Mesenchymal stem cell (in vitro differentiated cells and primary cell): ENCODE measurements around the gene NTRK2.

Source experiments
- DNase-seq: peaks from one replicate; pipeline ENCODE4 v3.0.0-alpha.2; 2013
- H2AFZ ChIP-seq: one replicate; pipeline ENCODE4 v1.6.1; 2013; ENCODE audit warnings: low read depth, mild to moderate bottlenecking, control low read depth, inconsistent platforms, low read length, moderate library complexity
- H2AK5ac ChIP-seq: 2 replicates; pipeline ENCODE4 v1.6.1; 2013; ENCODE audit warnings: low read length, moderate library complexity, mild to moderate bottlenecking, inconsistent platforms; ENCODE audit not compliant: severe bottlenecking
- H2BK120ac ChIP-seq: one replicate; pipeline ENCODE4 v1.6.1; 2013; ENCODE audit warnings: low read depth, mild to moderate bottlenecking, inconsistent platforms, low read length, moderate library complexity
- H2BK12ac ChIP-seq, 2 experiments: one replicate each; pipeline ENCODE4 v1.6.1; 2013; ENCODE audit warnings: inconsistent platforms in 2 of 2, low read length in 2 of 2, mild to moderate bottlenecking in 2 of 2, moderate library complexity in 2 of 2, control low read depth in 1 of 2
- H2BK15ac ChIP-seq: one replicate; pipeline ENCODE4 v1.6.1; 2013; ENCODE audit warnings: mild to moderate bottlenecking, low read depth, inconsistent platforms; ENCODE audit not compliant: poor library complexity, severe bottlenecking
- H2BK5ac ChIP-seq: 2 replicates; pipeline ENCODE4 v1.6.1; 2013; ENCODE audit warnings: low read depth, mild to moderate bottlenecking, low read length, control low read depth, inconsistent platforms; ENCODE audit not compliant: poor library complexity, severe bottlenecking
- H3K14ac ChIP-seq, 2 experiments: one replicate each; pipeline ENCODE4 v1.6.1; 2013; ENCODE audit warnings: inconsistent platforms in 2 of 2, low read length in 2 of 2, control low read depth in 1 of 2, mild to moderate bottlenecking in 1 of 2, moderate library complexity in 1 of 2
- H3K18ac ChIP-seq, 2 experiments: one replicate each; pipeline ENCODE4 v1.6.1; 2013; ENCODE audit warnings: inconsistent platforms in 2 of 2, low read length in 2 of 2, control low read depth in 1 of 2, low read depth in 1 of 2, mild to moderate bottlenecking in 1 of 2
- H3K23ac ChIP-seq, 2 experiments: one replicate each; pipeline ENCODE4 v1.6.1; 2013; ENCODE audit warnings: inconsistent platforms in 2 of 2, low read length in 2 of 2, mild to moderate bottlenecking in 2 of 2, moderate library complexity in 2 of 2, control low read depth in 1 of 2
- H3K27ac ChIP-seq: 2 replicates; pipeline ENCODE4 v1.5.1; 2013; ENCODE audit warnings: mild to moderate bottlenecking, moderate library complexity, low read length, control low read depth, inconsistent platforms; ENCODE audit not compliant: poor library complexity, severe bottlenecking
- H3K27me3 ChIP-seq, 2 experiments: 2 replicates each; pipeline versions ENCODE4 v1.6.1 to v1.7.0; 2013; ENCODE audit warnings: low read length in 2 of 2, mild to moderate bottlenecking in 2 of 2, moderate library complexity in 2 of 2, control low read depth in 1 of 2, inconsistent platforms in 1 of 2; ENCODE audit not compliant: control insufficient read depth in 1 of 2, insufficient read depth in 1 of 2
- H3K36me3 ChIP-seq, 2 experiments: 2 replicates each; pipeline versions ENCODE4 v1.6.1 to v1.7.0; 2013; ENCODE audit warnings: low read length in 2 of 2, control low read depth in 1 of 2, inconsistent platforms in 1 of 2, low read depth in 1 of 2, mild to moderate bottlenecking in 1 of 2; ENCODE audit not compliant: insufficient read depth in 2 of 2, control insufficient read depth in 1 of 2
- H3K4ac ChIP-seq, 2 experiments: one replicate each; pipeline ENCODE4 v1.6.1; 2013; ENCODE audit warnings: inconsistent platforms in 2 of 2, low read length in 2 of 2, mild to moderate bottlenecking in 2 of 2, moderate library complexity in 2 of 2, control low read depth in 1 of 2, low read depth in 1 of 2
- H3K4me1 ChIP-seq: 2 replicates; pipeline ENCODE4 v1.6.1; 2013; ENCODE audit warnings: low read depth, low read length, control low read depth; ENCODE audit not compliant: control insufficient read depth, insufficient read depth
- H3K4me2 ChIP-seq: 2 replicates; pipeline ENCODE4 v1.6.1; 2013; ENCODE audit warnings: low read length, mild to moderate bottlenecking, inconsistent platforms; ENCODE audit not compliant: poor library complexity, severe bottlenecking
- H3K4me3 ChIP-seq, 2 experiments: 2 replicates each; pipeline versions ENCODE4 v1.5.1 to v1.7.0; 2013; ENCODE audit warnings: low read length in 2 of 2, mild to moderate bottlenecking in 2 of 2, control low read depth in 1 of 2, low read depth in 1 of 2; ENCODE audit not compliant: insufficient read depth in 1 of 2
- H3K79me1 ChIP-seq: replicated peaks from 2 replicates; pipeline ENCODE4 v1.6.1; 2013; ENCODE audit warnings: mild to moderate bottlenecking, control low read depth, low read length, inconsistent platforms; ENCODE audit not compliant: poor library complexity, severe bottlenecking
- H3K9ac ChIP-seq: 2 replicates; pipeline ENCODE4 v1.7.0; 2013; ENCODE audit warnings: mild to moderate bottlenecking, low read length, moderate library complexity
- H3K9me3 ChIP-seq: 2 replicates; pipeline ENCODE4 v1.7.0; 2013; ENCODE audit warnings: mild to moderate bottlenecking, low read length; ENCODE audit not compliant: control insufficient read depth
- H4K8ac ChIP-seq: one replicate; pipeline ENCODE4 v1.6.1; 2013; ENCODE audit warnings: inconsistent platforms, mild to moderate bottlenecking, low read length, moderate library complexity
- H4K91ac ChIP-seq: one replicate; pipeline ENCODE4 v1.6.1; 2013; ENCODE audit warnings: mild to moderate bottlenecking, low read length, inconsistent platforms
- WGBS: methylation state at CpG from one replicate; pipeline ENCODE4 v1.1.7; 2013; ENCODE audit warnings: mixed read lengths; 5-methylcytosine and 5-hydroxymethylcytosine counted together

Gene NTRK2

GRCh38 chr9:84903963-84904362, 234.4 kb downstream of the NTRK2 start:
- 86% methylated on average over 2 of the region's 2 CpGs for WGBS
- Histone ChIP-seq H2AK5ac (no peak overlapping the region), H4K8ac (no peak overlapping the region), H2AFZ (no peak overlapping the region), H3K4me1 (no peaks in the 10 kb centered on the region), H2BK120ac (no peak overlapping the region), H3K27me3 (peaks cover 0 to 2% of the 10 kb centered on the region in 2 experiments), H4K91ac (no peak overlapping the region), H3K4me2 (no peak overlapping the region), H2BK5ac (no peak overlapping the region), H2BK12ac (no peak overlapping the region), H2BK15ac (no peak overlapping the region), H3K9me3 (no peaks in the 10 kb centered on the region), H3K36me3 (no peaks in the 10 kb centered on the region), H3K4me3 (no peak overlapping the region), H3K18ac (no peak overlapping the region), H3K23ac (no peak overlapping the region), H3K27ac (no peak overlapping the region), H3K4ac (no peak overlapping the region), H3K79me1 (no peaks in the 10 kb centered on the region), H3K9ac (no peak overlapping the region), H3K14ac (no peak overlapping the region)
- no peak for DNase-seq

GRCh38 chr9:84916769-84917168, 247.2 kb downstream of the NTRK2 start:
- Histone ChIP-seq H3K4me3 (no peak overlapping the region), H4K91ac (no peak overlapping the region), H3K27me3 (no peaks in the 10 kb centered on the region), H3K4me2 (no peak overlapping the region), H3K4me1 (no peaks in the 10 kb centered on the region), H2BK5ac (no peak overlapping the region), H2BK15ac (no peak overlapping the region), H4K8ac (no peak overlapping the region), H3K27ac (no peak overlapping the region), H2BK12ac (no peak overlapping the region), H3K9ac (no peak overlapping the region), H3K14ac (no peak overlapping the region), H3K23ac (no peak overlapping the region), H3K4ac (no peak overlapping the region), H2AK5ac (no peak overlapping the region), H2BK120ac (no peak overlapping the region), H3K18ac (no peak overlapping the region), H2AFZ (no peak overlapping the region), H3K36me3 (no peaks in the 10 kb centered on the region), H3K9me3 (no peaks in the 10 kb centered on the region), H3K79me1 (no peaks in the 10 kb centered on the region)
- DNase-seq = no peak
- 100% methylated on average over 1 of the region's 2 CpGs for WGBS

GRCh38 chr9:84917366-84918070, 248.0 kb downstream of the NTRK2 start:
- Histone ChIP-seq H3K4me3 (peak overlapping the region in 1 of 2 experiments; percentile 43), H3K23ac (no peak overlapping the region), H3K4me1 (no peaks in the 10 kb centered on the region), H3K9ac (no peak overlapping the region), H3K27me3 (no peaks in the 10 kb centered on the region), H3K4me2 (no peak overlapping the region), H4K91ac (no peak overlapping the region), H3K79me1 (no peaks in the 10 kb centered on the region), H2AFZ (no peak overlapping the region), H4K8ac (no peak overlapping the region), H3K4ac (no peak overlapping the region), H2AK5ac (no peak overlapping the region), H3K27ac (no peak overlapping the region), H2BK5ac (no peak overlapping the region), H2BK12ac (no peak overlapping the region), H2BK15ac (no peak overlapping the region), H3K36me3 (no peaks in the 10 kb centered on the region), H3K14ac (no peak overlapping the region), H3K18ac (no peak overlapping the region), H3K9me3 (no peaks in the 10 kb centered on the region), H2BK120ac (no peak overlapping the region)
- DNase-seq = no peak
- 62% methylated on average over 7 of the region's 7 CpGs for WGBS

DNA sequence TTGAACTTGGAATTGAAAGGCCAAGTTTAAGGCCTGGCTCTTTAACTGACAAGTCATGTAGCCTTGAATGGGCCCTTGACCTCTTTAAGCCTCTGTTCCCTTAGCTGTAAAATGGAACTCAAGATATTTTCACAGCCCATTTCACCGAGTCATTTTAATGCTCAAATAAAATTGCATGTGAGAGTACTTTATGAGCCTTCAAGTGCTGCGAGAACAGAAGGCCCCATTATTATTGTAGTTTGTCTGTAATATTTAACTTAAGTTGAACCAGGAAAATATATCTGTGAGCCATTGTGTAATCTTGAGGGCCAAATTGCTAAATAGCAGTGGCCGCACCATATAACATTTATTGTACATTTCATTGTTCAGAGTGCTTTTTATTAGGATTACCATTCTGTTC, 249.9 kb downstream of the NTRK2 start:
- no peak for DNase-seq
- Histone ChIP-seq H2AK5ac (no peak overlapping the region), H3K79me1 (no peaks in the 10 kb centered on the region), H3K23ac (no peak overlapping the region), H3K27ac (no peak overlapping the region), H3K27me3 (no peaks in the 10 kb centered on the region), H2BK15ac (no peak overlapping the region), H3K9me3 (no peaks in the 10 kb centered on the region), H3K4me1 (no peaks in the 10 kb centered on the region), H2BK120ac (no peak overlapping the region), H4K91ac (no peak overlapping the region), H2BK12ac (no peak overlapping the region), H3K4me3 (no peak overlapping the region), H4K8ac (no peak overlapping the region), H3K18ac (no peak overlapping the region), H3K4ac (no peak overlapping the region), H3K36me3 (no peaks in the 10 kb centered on the region), H2AFZ (no peak overlapping the region), H3K9ac (no peak overlapping the region), H2BK5ac (no peak overlapping the region), H3K4me2 (no peak overlapping the region), H3K14ac (no peak overlapping the region)
- 83% methylated on average over 2 of the region's 3 CpGs for WGBS
